ENCODE measurements around the gene SLC9A6.

SLC9A6 gene

DNA sequence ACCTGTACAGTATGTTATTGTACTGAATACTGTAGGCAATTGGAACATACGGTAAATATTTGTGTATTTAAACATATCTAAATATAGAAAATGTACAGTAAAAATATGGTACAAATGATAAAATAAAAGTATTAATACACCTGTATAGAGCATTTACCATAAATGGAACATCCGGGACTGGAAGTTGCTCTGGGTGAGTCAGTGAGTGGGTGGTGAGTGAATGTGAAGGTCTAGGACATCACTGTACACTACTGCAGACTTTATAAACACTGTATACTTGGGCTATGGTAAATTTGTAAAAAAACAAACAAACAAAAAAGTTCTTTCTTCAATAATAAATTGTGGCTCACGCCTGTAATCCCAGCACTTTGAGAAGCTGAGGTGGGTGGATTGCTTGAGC, 109.7 kb downstream of the SLC9A6 start:
- no peak overlapping the region for H3K4me3 ChIP-seq (ENCODE audit: low read depth, low read length)
- no peak for TF ChIP-seq CTCF (IDR thresholded peaks at IDR 0.05; ENCODE audit: low read depth, low read length, missing control alignments)
- DNase-seq (ENCODE audit: low read depth), result no peak

Data from GM12864 (cell line).